Endodermal cell (in vitro differentiated cells): Measurements from ENCODE around the gene OR2B3. TPM values are rescaled to one million over a fixed set of nuclear protein-coding genes. Genes with fewer than 3 reads are reported as not detected.

ENCODE experiments used
- DNase-seq: peaks from one replicate; pipeline ENCODE4 v3.0.0-alpha.2; 2017
- H3K27ac ChIP-seq: 2 replicates; pipeline ENCODE4 v1.5.1; 2013; ENCODE audit warnings: mild to moderate bottlenecking, low read depth, low read length, moderate library complexity
- H3K27me3 ChIP-seq: 2 replicates; pipeline ENCODE4 v1.6.1; 2013; ENCODE audit warnings: mild to moderate bottlenecking, low read length, moderate library complexity; ENCODE audit not compliant: insufficient read depth, control insufficient read depth, poor library complexity, severe bottlenecking
- H3K36me3 ChIP-seq: 2 replicates; pipeline ENCODE4 v1.7.0; 2013; ENCODE audit warnings: mild to moderate bottlenecking, low read length, moderate library complexity; ENCODE audit not compliant: control insufficient read depth, insufficient read depth
- H3K4me1 ChIP-seq: one replicate; pipeline ENCODE4 v1.7.0; 2013; ENCODE audit warnings: low read length; ENCODE audit not compliant: control insufficient read depth, insufficient read depth
- H3K4me3 ChIP-seq: 2 replicates; pipeline ENCODE4 v1.5.1; 2013; ENCODE audit warnings: mild to moderate bottlenecking, low read length, moderate library complexity
- H3K9ac ChIP-seq: 2 replicates; pipeline ENCODE4 v1.6.1; 2013; ENCODE audit warnings: mild to moderate bottlenecking, low read length, moderate library complexity; ENCODE audit not compliant: poor library complexity, severe bottlenecking; ENCODE audit errors: extremely low read depth
- H3K9me3 ChIP-seq: 2 replicates; pipeline ENCODE4 v1.6.1; 2013; ENCODE audit warnings: mild to moderate bottlenecking, low read length, moderate library complexity; ENCODE audit not compliant: control insufficient read depth
- H3K27ac Mint-ChIP-seq: 2 replicates; pipeline ENCODE4 v1.8.0; 2020; ENCODE audit warnings: mixed read lengths
- H3K27me3 Mint-ChIP-seq: 2 replicates; pipeline ENCODE4 v1.8.0; 2021; ENCODE audit warnings: mild to moderate bottlenecking, mixed read lengths; ENCODE audit not compliant: insufficient read depth
- H3K36me3 Mint-ChIP-seq: 2 replicates; pipeline ENCODE4 v1.8.0; 2020; ENCODE audit warnings: low read depth, mixed read lengths
- H3K4me1 Mint-ChIP-seq: 2 replicates; pipeline ENCODE4 v1.8.0; 2020; ENCODE audit warnings: mixed read lengths
- H3K4me3 Mint-ChIP-seq: 2 replicates; pipeline ENCODE4 v1.8.0; 2020; ENCODE audit warnings: mild to moderate bottlenecking, moderate library complexity, mixed read lengths
- H3K9me3 Mint-ChIP-seq: 2 replicates; pipeline ENCODE4 v1.8.0; 2020; ENCODE audit warnings: mild to moderate bottlenecking, mixed read lengths
- CTCF ChIP-seq: fragments of 200-600 bp; sonication (generic); conservative IDR thresholded peaks from 2 replicates; pipeline ENCODE4 v1.5.0; 2021; ENCODE audit warnings: antibody characterized with exemption, mild to moderate bottlenecking
- WGBS, 2 experiments: methylation state at CpG; one replicate each; pipeline versions ENCODE4 v1.1.5 to v1.1.7; 2013; ENCODE audit warnings: missing lambda C conversion rate in 2 of 2, mixed read lengths in 1 of 2; ENCODE audit not compliant: insufficient coverage in 1 of 2, insufficient read length in 1 of 2; 5-methylcytosine and 5-hydroxymethylcytosine counted together
- total RNA-seq, 2 donors: library from RNA; stranded (reverse); fragmentation: NEBNext Ultra II Directional in 1 of 2; extraction: Animal tissue kit (Norgen Biotek cat#: 25700) in 1 of 2; gene quantifications; 2 replicates in 1 of 2; 3 replicates in 1 of 2; pipeline ENCODE4 v1.2.1, GENCODE V29; 2021

OR2B3 gene
- total RNA-seq, 2 donors from 2014 or later: not detected

DNA sequence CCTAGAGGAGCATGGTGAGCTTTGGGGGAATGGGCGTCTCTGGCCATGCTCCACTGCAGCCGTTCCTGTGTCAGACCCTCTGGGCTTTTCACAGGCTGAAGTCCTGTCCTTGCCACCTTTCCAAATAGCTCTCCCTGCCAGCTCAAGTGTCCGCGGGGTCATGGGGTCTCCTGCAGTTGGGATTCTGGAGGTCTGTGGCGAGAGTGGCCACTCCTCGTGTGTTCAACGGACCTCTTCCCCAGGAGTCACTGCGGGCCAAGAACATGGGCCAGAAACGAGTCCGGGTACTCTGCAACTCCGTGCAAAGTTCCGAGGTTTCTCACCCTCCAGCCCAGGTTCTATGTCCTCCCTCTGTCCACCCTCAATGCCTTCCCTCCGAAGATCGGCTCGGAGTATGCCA is 4.7 kb downstream of the OR2B3 start:
- H3K27ac ChIP-seq: no peak overlapping the region
- DNase-seq: no peak
- Mint-ChIP-seq H3K4me3 (no peak overlapping the region), H3K27ac (no peak overlapping the region), H3K27me3 (no peaks in the 10 kb centered on the region), H3K9me3 (no peaks in the 10 kb centered on the region), H3K4me1 (no peaks in the 10 kb centered on the region), H3K36me3 (no peaks in the 10 kb centered on the region)
- TF ChIP-seq CTCF: no peak
- H3K4me1 ChIP-seq: no peaks in the 10 kb centered on the region
- H3K9ac ChIP-seq: no peak overlapping the region
- no peaks in the 10 kb centered on the region for H3K9me3 ChIP-seq
- no peak overlapping the region for H3K4me3 ChIP-seq
- H3K27me3 ChIP-seq: no peaks in the 10 kb centered on the region
- no peaks in the 10 kb centered on the region for H3K36me3 ChIP-seq
- WGBS, 2 experiments: 87 to 94% methylated on average over 7 to 15 of the region's 15 CpGs

DNA sequence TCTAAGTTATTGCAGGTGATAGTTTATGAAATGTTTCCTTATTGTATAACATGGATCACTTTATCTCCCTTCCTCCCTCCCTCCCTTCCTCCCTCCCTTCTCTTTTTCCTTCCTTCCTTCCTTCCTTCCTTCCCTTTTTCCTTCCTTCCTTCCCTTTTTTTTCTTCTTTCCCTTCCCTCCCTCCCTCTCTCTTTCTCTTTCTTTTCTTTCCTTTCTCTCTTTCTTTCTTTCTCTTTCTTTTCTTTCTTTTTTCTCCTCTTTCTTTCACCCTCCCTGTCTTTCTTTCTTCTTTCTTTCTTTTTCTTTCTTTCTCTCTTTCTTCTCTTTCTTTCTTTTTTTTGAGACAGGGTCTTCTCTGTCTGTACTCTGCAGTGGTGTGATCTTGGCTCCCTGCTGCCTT is 5.8 kb downstream of the OR2B3 start:
- Histone ChIP-seq H3K36me3 (no peaks in the 10 kb centered on the region), H3K4me3 (no peak overlapping the region), H3K27ac (no peak overlapping the region), H3K9me3 (no peaks in the 10 kb centered on the region), H3K9ac (no peak overlapping the region), H3K27me3 (no peaks in the 10 kb centered on the region), H3K4me1 (no peaks in the 10 kb centered on the region)
- Mint-ChIP-seq H3K36me3 (no peaks in the 10 kb centered on the region), H3K4me1 (no peaks in the 10 kb centered on the region), H3K9me3 (no peaks in the 10 kb centered on the region), H3K27ac (no peak overlapping the region), H3K4me3 (no peak overlapping the region), H3K27me3 (no peaks in the 10 kb centered on the region)
- TF ChIP-seq CTCF: no peak
- no peak for DNase-seq

DNA sequence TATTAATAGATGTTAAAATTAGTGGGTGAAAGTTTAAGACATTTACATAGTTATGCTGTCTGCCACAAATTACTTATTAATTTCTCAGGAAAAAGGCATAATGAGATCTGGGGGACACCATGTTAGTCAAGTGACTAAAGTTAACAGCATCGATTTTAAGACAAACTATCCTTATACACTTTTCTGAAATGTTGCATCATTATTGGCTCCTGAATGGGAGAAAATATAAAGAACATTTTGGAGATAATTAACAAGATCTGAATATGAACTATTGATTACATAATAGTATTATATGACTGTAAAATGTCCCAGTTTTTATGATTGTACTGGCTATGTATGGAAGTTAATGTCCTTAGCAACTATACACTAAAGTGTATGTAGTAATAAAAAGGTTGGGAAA is 7.9 kb downstream of the OR2B3 start:
- Histone ChIP-seq H3K36me3 (no peaks in the 10 kb centered on the region), H3K9ac (no peak overlapping the region), H3K4me1 (no peaks in the 10 kb centered on the region), H3K27me3 (no peaks in the 10 kb centered on the region), H3K27ac (no peak overlapping the region), H3K4me3 (no peak overlapping the region), H3K9me3 (no peaks in the 10 kb centered on the region)
- H3K27me3 Mint-ChIP-seq: peaks cover 1% of the 10 kb centered on the region
- no peak overlapping the region for H3K27ac Mint-ChIP-seq
- H3K9me3 Mint-ChIP-seq: no peaks in the 10 kb centered on the region
- no peak for TF ChIP-seq CTCF
- no peaks in the 10 kb centered on the region for H3K36me3 Mint-ChIP-seq
- WGBS, 2 experiments: 83% methylated on average over 1 of the region's 1 CpG; no CpG with 5 or more reads in 1 of the 2 experiments
- H3K4me3 Mint-ChIP-seq: no peak overlapping the region
- no peak for DNase-seq
- H3K4me1 Mint-ChIP-seq: no peaks in the 10 kb centered on the region
